HepG2 (cell line): ENCODE data around the gene FAM222B. TPM values are rescaled to one million over a fixed set of nuclear protein-coding genes. Genes with fewer than 3 reads are reported as not detected.
A peak's percentile ranks its signal among the peaks of the same experiment; 100 is the strongest.

Source experiments
- ADNP ChIP-seq: sonication (generic); formaldehyde crosslinking; IDR thresholded peaks from 2 replicates; pipeline ENCODE4 v1.4.0; 2020; ENCODE audit warnings: missing genetic modification reagents
- ATAD3A ChIP-seq: sonication (generic); formaldehyde crosslinking; IDR thresholded peaks from 2 replicates; pipeline ENCODE4 v1.4.0; 2020; ENCODE audit warnings: missing genetic modification reagents
- ATRX ChIP-seq: sonication (generic); formaldehyde crosslinking; IDR thresholded peaks from 2 replicates; pipeline ENCODE4 v1.4.0; 2020; ENCODE audit warnings: missing genetic modification reagents, borderline replicate concordance
- BRCA1 ChIP-seq: sonication (generic); formaldehyde crosslinking; IDR thresholded peaks from 2 replicates; pipeline ENCODE4 v1.4.0; 2020; ENCODE audit warnings: missing genetic modification reagents
- EZH2 ChIP-seq: conservative IDR thresholded peaks from 2 replicates; pipeline ENCODE4 v1.6.1; 2012; ENCODE audit warnings: mild to moderate bottlenecking, low read depth, low read length, moderate library complexity
- GABPB1 ChIP-seq: IDR thresholded peaks from 2 replicates; pipeline ENCODE4 v1.6.1; 2016; ENCODE audit warnings: mild to moderate bottlenecking, missing genetic modification reagents, moderate library complexity, missing compliant biosample characterization
- JDP2 ChIP-seq: sonication (generic); formaldehyde crosslinking; IDR thresholded peaks from 2 replicates; pipeline ENCODE4 v1.8.1; 2022; ENCODE audit warnings: missing genetic modification reagents, borderline replicate concordance
- KDM5B ChIP-seq: sonication (generic); formaldehyde crosslinking; IDR thresholded peaks from 2 replicates; pipeline ENCODE4 v1.4.0; 2020; ENCODE audit warnings: missing genetic modification reagents, mild to moderate bottlenecking, borderline replicate concordance
- MED1 ChIP-seq: sonication (generic); formaldehyde crosslinking; IDR thresholded peaks from 2 replicates; pipeline ENCODE4 v1.4.0; 2020; ENCODE audit warnings: missing genetic modification reagents
- MEIS1 ChIP-seq: sonication (generic); formaldehyde crosslinking; IDR thresholded peaks from 2 replicates; pipeline ENCODE4 v1.9.0; 2021; ENCODE audit warnings: mild to moderate bottlenecking, missing genetic modification reagents, moderate library complexity, borderline replicate concordance
- PHF5A ChIP-seq: IDR thresholded peaks from one replicate; pipeline ENCODE4 v1.6.1; 2018; ENCODE audit warnings: low read depth, missing genetic modification reagents; ENCODE audit not compliant: unreplicated experiment
- SAFB2 ChIP-seq: sonication (generic); formaldehyde crosslinking; IDR thresholded peaks from 2 replicates; pipeline ENCODE4 v1.5.1; 2020; ENCODE audit warnings: missing genetic modification reagents, low read depth, mild to moderate bottlenecking, borderline replicate concordance
- SCMH1 ChIP-seq: sonication (generic); formaldehyde crosslinking; IDR thresholded peaks from 2 replicates; pipeline ENCODE4 v1.9.0; 2021; ENCODE audit warnings: missing genetic modification reagents, mild to moderate bottlenecking, borderline replicate concordance
- ZNF20 ChIP-seq: sonication (generic); formaldehyde crosslinking; IDR thresholded peaks from 2 replicates; pipeline ENCODE4 v1.4.0; 2020; ENCODE audit warnings: mild to moderate bottlenecking, moderate library complexity, missing genetic modification reagents
- ZNF383 ChIP-seq: sonication (generic); formaldehyde crosslinking; IDR thresholded peaks from 2 replicates; pipeline ENCODE4 v1.4.0; 2020; ENCODE audit warnings: missing genetic modification reagents, mild to moderate bottlenecking, borderline replicate concordance
- ZNF776 ChIP-seq: sonication (generic); formaldehyde crosslinking; IDR thresholded peaks from 2 replicates; pipeline ENCODE4 v1.4.0; 2020; ENCODE audit warnings: mild to moderate bottlenecking, missing genetic modification reagents
- ZZZ3 ChIP-seq: sonication (generic); formaldehyde crosslinking; IDR thresholded peaks from 2 replicates; pipeline ENCODE4 v1.4.0; 2020; ENCODE audit warnings: missing genetic modification reagents, mild to moderate bottlenecking, borderline replicate concordance
- polyA plus RNA-seq, 8 experiments: library from polyadenylated mRNA; depleted of rRNA in 3 of 8; stranded (reverse) in 7 of 8; unstranded in 1 of 8; fragments of >200 nt; fragmentation: Illumina TruSeq in 4 of 8; extraction: Trizol in 4 of 8; gene quantifications; 2 replicates each; pipeline versions ENCODE4 v1.2.1 to v1.2.3, GENCODE V29; 2011 to 2016; ENCODE audit warnings: low read depth in 4 of 8, missing spikeins in 1 of 8, mixed read lengths in 1 of 8; ENCODE audit not compliant: insufficient read depth in 1 of 8
- total RNA-seq, 5 experiments: library from RNA; depleted of rRNA; stranded (reverse); fragments of >200 nt; fragmentation: Illumina TruSeq; extraction: Trizol; gene quantifications; 2 replicates each; pipeline ENCODE4 v1.2.3, GENCODE V29; 2016; ENCODE audit warnings: low read depth in 1 of 5
- TF ChIP-seq, protein P1 (sequence below): sonication (generic); formaldehyde crosslinking; IDR thresholded peaks from 2 replicates; pipeline ENCODE4 v1.5.1; 2020; ENCODE audit warnings: missing genetic modification reagents, mild to moderate bottlenecking, borderline replicate concordance
- TF ChIP-seq, protein P2 (sequence below): sonication (generic); formaldehyde crosslinking; IDR thresholded peaks from 2 replicates; pipeline ENCODE4 v1.5.1; 2020; ENCODE audit warnings: mild to moderate bottlenecking, moderate library complexity, missing genetic modification reagents
- TF ChIP-seq, protein P3 (sequence below): sonication (generic); formaldehyde crosslinking; IDR thresholded peaks from 2 replicates; pipeline ENCODE4 v1.4.0; 2020; ENCODE audit warnings: missing genetic modification reagents, borderline replicate concordance
- TF ChIP-seq, protein P4 (sequence below): sonication (generic); formaldehyde crosslinking; IDR thresholded peaks from 2 replicates; pipeline ENCODE4 v1.8.1; 2023; ENCODE audit warnings: mild to moderate bottlenecking, missing genetic modification reagents

Gene FAM222B
- total and polyA plus RNA-seq, 2 of the 13 experiments (the other 11 are each of a cell fraction or from before 2014, with no cell fraction given), result 3.5 to 7.3 TPM

DNA sequence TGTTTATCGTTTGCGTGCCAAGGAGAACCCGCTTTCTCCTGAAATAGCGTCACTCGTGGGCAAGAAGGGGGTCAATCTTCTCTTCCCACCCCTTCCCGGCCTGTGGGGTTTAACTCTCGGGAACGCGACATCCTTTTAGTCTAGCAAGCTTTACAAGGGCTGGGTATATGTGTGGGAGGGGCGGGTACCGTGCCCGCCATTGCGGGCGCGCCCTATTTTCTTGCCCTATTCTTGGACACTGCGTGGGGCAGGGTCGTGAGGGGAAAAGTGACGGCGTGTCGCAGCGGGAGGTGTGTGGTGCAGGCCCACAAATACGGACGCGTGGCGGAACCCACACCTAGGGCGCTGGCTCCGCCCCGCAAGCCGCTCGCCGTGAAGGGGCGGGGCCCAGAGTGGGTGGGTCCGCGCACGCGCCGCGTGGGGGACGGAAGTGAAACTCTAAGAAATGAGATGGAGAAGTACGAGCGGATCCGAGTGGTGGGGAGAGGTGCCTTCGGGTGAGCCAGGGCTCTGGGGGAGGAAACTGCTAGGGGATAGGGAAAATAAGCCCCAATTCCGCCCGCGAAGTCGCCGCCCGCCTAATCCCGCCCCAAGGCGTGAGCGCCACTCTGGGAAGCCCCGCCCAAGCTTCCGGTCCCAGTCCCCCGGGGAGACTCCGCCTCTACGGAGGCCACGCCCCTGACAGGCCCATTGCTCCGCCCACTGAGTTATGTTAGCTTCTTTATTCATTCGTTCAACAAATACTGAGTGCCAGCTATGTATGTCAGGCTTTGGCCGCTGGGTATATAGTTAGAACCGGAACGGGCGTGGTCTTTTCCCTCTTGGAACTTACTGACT lies 114.0 kb downstream of the FAM222B start, which contains the start of gene NEK8 (continued):
- TF ChIP-seq, protein P1, sequence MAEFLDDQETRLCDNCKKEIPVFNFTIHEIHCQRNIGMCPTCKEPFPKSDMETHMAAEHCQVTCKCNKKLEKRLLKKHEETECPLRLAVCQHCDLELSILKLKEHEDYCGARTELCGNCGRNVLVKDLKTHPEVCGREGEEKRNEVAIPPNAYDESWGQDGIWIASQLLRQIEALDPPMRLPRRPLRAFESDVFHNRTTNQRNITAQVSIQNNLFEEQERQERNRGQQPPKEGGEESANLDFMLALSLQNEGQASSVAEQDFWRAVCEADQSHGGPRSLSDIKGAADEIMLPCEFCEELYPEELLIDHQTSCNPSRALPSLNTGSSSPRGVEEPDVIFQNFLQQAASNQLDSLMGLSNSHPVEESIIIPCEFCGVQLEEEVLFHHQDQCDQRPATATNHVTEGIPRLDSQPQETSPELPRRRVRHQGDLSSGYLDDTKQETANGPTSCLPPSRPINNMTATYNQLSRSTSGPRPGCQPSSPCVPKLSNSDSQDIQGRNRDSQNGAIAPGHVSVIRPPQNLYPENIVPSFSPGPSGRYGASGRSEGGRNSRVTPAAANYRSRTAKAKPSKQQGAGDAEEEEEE (CRISPR knock-in tag), result no peak
- TF ChIP-seq KDM5B (CRISPR knock-in tag) (0 out of 2 replicates have a peak, but pooled peaks have one; percentile 62), ZZZ3 (peak; percentile 26; the same call in 1 of the 2 replicates), ATRX (CRISPR knock-in tag) (no peak), BRCA1 (CRISPR knock-in tag) (no peak), JDP2 (CRISPR knock-in tag) (no peak), ZNF776 (CRISPR knock-in tag) (no peak), ADNP (no peak), SAFB2 (no peak), MEIS1 (no peak), EZH2 (no peak), ATAD3A (no peak), SCMH1 (no peak), ZNF383 (CRISPR knock-in tag) (no peak), PHF5A (CRISPR knock-in tag) (peak; percentile 6), MED1 (CRISPR knock-in tag) (peak; percentile 58; the same call in 1 of the 2 replicates), ZNF20 (CRISPR knock-in tag) (no peak), GABPB1 (CRISPR knock-in tag) (peak; percentile 88)
- TF ChIP-seq, protein P2, sequence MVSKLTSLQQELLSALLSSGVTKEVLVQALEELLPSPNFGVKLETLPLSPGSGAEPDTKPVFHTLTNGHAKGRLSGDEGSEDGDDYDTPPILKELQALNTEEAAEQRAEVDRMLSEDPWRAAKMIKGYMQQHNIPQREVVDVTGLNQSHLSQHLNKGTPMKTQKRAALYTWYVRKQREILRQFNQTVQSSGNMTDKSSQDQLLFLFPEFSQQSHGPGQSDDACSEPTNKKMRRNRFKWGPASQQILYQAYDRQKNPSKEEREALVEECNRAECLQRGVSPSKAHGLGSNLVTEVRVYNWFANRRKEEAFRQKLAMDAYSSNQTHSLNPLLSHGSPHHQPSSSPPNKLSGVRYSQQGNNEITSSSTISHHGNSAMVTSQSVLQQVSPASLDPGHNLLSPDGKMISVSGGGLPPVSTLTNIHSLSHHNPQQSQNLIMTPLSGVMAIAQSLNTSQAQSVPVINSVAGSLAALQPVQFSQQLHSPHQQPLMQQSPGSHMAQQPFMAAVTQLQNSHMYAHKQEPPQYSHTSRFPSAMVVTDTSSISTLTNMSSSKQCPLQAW, result peak; percentile 71
- TF ChIP-seq, protein P3, sequence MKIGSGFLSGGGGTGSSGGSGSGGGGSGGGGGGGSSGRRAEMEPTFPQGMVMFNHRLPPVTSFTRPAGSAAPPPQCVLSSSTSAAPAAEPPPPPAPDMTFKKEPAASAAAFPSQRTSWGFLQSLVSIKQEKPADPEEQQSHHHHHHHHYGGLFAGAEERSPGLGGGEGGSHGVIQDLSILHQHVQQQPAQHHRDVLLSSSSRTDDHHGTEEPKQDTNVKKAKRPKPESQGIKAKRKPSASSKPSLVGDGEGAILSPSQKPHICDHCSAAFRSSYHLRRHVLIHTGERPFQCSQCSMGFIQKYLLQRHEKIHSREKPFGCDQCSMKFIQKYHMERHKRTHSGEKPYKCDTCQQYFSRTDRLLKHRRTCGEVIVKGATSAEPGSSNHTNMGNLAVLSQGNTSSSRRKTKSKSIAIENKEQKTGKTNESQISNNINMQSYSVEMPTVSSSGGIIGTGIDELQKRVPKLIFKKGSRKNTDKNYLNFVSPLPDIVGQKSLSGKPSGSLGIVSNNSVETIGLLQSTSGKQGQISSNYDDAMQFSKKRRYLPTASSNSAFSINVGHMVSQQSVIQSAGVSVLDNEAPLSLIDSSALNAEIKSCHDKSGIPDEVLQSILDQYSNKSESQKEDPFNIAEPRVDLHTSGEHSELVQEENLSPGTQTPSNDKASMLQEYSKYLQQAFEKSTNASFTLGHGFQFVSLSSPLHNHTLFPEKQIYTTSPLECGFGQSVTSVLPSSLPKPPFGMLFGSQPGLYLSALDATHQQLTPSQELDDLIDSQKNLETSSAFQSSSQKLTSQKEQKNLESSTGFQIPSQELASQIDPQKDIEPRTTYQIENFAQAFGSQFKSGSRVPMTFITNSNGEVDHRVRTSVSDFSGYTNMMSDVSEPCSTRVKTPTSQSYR (CRISPR knock-in tag), result 0 out of 2 replicates have a peak, but pooled peaks have one; percentile 4
- TF ChIP-seq, protein P4, sequence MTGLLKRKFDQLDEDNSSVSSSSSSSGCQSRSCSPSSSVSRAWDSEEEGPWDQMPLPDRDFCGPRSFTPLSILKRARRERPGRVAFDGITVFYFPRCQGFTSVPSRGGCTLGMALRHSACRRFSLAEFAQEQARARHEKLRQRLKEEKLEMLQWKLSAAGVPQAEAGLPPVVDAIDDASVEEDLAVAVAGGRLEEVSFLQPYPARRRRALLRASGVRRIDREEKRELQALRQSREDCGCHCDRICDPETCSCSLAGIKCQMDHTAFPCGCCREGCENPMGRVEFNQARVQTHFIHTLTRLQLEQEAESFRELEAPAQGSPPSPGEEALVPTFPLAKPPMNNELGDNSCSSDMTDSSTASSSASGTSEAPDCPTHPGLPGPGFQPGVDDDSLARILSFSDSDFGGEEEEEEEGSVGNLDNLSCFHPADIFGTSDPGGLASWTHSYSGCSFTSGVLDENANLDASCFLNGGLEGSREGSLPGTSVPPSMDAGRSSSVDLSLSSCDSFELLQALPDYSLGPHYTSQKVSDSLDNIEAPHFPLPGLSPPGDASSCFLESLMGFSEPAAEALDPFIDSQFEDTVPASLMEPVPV (CRISPR knock-in tag), result peak; percentile 87
